Stimulated activated CD4-positive, alpha-beta T cell treated with anti-CD3 and anti-CD28 coated beads, Interleukin-1b, Interleukin-23, amount 100 ng/mL, for 1 hour (primary cell): ENCODE data around the gene CACNA1D.
"Not testable (repeated sequence)": the region's sequence is repeated elsewhere in the genome, so short reads cannot be mapped to it uniquely, and the experiment has no call there.

Source experiments
- DNase-seq, 2 donors: peaks; one replicate each; pipeline ENCODE4 v3.0.0-alpha.2; 2020; ENCODE audit warnings: low read depth in 2 of 2

CACNA1D gene

DNA sequence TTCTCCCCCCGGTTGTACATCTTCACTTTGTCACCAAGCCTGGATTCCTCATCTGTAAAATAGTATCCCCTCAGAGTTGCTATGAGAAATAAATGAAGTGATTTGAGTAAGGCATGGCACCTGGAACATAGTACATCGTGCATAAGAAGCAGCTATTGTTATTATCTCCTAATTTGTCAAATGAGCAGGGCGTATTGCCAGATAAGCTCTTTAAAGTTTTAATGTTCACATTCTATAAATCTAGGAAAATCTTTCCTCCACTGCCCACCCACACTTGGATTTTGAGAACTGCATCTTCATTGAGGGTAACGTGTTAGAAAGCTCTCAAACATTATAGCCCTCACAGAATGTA lies 32.3 kb downstream of the CACNA1D start:
- DNase-seq, result no peak

- DNase-seq, result no peak
Measured at GRCh38 chr3:53530205-53530604, 35.8 kb downstream of the CACNA1D start.

- DNase-seq, result no peak
Measured at GRCh38 chr3:53531749-53532148, 37.3 kb downstream of the CACNA1D start.

GRCh38 chr3:53533472-53533871 lies 39.1 kb downstream of the CACNA1D start:
- DNase-seq, result no peak

DNA sequence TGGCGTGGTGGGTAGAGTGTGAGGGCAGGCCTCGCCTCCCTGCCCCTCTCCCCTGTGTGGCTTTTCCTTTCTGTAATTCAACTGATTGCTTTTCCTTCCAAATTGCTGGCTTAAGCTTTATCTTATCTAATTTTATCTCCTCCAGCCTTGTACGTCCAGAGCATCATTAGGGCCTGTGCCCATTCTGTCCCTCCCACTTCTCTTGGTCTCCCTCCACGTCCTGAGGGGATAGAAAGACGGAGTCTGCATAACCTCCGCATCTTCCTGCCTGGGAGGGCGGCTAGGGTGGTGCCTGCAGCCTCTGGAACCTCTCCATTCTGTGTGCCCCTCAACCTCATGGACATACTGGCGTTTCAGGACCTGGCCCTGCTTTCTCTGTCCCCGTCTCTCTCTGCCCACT lies 39.8 kb downstream of the CACNA1D start:
- no peak for DNase-seq

- DNase-seq, result no peak
Measured at GRCh38 chr3:53534676-53535400, 40.4 kb downstream of the CACNA1D start.

DNA sequence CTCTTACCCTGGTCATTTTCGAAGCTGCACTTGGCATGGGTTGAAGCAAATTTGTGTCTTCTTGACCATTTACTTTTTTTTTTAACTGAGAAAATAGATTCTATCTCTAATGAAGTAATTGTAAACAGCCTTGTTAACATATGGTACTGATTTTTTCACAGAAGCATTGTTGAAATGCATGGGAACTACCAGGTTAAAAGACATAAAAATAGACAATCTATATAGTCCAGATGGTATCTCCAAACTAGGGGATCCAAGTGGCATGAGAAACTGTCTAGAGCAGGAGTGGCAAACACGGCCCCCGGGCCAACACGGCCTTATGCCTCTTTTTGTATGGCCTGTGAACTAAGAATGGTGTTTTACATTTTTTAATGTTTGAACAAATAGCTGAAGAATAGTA lies 41.9 kb downstream of the CACNA1D start:
- no peak for DNase-seq

DNA sequence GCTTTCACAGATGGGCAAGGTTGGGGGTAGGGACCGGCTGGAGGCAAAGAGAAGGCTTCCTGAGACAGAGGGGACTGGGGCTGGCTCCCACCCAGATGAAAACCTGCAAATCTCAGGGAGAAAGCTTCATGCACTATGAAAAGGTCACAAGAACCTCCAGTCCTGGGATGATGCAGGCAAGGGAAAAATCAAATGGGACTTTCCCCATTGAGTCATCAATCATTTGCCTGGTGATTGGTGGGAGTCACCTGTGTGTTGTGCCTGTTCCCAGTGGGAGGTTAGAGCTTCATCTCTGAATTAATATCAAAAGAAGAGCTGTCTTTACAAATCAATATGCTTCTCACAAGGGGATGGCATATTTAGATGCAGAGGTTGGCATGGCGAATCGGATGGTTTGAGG lies 49.9 kb downstream of the CACNA1D start:
- no peak for DNase-seq

- DNase-seq, result no peak
Measured at GRCh38 chr3:53545310-53545995, 51.0 kb downstream of the CACNA1D start.

GRCh38 chr3:53545996-53546359 lies 51.6 kb downstream of the CACNA1D start:
- no peak for DNase-seq

DNA sequence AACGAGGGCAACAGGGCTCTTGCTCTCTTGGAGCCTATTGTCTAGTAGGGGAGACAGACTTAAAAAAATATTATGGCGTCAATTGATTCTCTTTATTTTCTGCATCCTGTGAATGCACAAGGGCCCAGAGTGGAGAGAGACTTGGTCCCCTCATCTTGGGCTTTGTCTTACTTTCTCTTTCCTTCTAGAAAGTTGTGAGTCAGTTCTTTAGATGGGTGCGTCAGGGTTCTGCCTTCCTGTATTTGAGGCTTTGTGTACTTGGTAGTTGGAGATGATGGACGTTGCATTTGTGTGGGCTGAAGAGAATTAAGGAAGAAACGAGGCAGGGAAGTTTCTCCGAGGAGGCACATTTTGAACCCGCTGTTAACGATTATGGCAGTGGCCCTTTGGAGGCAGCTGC lies 52.9 kb downstream of the CACNA1D start:
- no peak for DNase-seq

DNA sequence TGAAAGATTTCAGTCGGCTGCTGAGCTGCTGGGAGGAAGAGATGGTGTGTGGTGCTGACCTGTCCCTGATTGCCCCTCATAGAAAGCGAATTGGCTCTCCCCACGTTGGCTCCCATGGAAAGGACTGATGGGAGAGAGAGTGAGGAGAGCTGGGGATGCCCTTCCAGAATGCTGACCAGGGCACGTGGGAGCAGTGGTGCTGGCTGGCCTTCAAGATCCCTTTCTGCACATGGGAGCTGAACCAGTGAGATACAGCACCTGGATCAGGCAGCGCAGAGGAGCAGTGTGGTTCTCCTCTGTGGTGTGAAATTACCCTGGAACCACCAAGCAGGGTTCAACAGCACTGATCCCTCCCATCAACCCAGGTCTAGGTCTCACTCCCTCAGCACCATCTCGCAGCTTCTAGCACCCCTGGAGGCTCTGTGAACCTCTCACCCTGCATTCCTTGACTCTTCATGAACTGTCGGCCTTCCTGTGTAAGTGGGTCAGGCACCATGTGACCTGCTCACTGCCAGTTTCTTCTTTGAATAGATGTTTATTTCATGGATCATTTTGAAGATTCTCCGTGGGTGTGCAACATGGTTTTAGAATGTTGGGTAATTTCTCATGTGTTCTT lies 55.7 kb downstream of the CACNA1D start:
- DNase-seq, result no peak

GRCh38 chr3:53551324-53551723 lies 56.9 kb downstream of the CACNA1D start:
- DNase-seq, result no peak

DNA sequence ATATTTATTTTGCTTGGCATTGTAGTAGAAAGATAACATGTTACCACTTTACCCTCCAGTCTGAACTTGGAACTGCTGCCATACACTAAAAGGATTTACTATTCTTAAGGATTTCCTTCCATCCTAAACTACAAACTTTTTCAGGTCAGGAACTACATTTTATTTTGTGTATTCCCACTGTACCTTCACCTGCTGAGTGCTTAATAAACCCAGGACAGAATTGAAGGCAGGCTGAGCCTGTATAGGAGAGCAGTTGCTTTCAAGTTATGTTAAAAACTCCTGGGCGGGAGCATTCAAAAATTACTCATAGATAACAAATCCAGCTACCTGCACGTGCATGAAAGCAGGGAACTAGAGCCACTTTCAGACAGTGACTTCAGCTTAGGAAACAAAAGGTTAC lies 58.3 kb downstream of the CACNA1D start:
- no peak for DNase-seq

DNA sequence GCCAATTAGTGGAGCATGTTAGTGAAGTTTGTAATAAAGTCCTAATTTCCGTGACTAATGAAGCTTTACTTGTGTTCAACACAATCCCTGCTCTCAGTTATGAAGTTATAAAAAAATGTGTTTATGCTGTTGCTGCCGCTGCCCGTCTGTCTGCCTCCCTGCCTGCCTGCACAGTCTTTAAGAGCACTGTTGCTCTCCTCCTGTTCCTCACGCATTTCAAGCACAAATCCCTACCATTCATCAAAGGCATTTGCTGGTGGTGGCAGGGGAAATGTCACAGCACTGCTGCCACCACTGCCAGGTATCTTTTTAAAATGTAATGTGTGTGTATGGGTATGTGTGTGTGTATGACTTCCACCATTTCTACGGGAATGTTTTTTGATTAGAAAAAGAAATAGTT lies 58.8 kb downstream of the CACNA1D start:
- no peak for DNase-seq

- no peak for DNase-seq
Measured at GRCh38 chr3:53554559-53555067, 60.2 kb downstream of the CACNA1D start.

GRCh38 chr3:53555068-53555588 lies 60.7 kb downstream of the CACNA1D start:
- no peak for DNase-seq

- no peak for DNase-seq
Measured at GRCh38 chr3:53566461-53567145, 72.2 kb downstream of the CACNA1D start.

- DNase-seq, result no peak
Measured at GRCh38 chr3:53570081-53570480, 75.7 kb downstream of the CACNA1D start.

DNA sequence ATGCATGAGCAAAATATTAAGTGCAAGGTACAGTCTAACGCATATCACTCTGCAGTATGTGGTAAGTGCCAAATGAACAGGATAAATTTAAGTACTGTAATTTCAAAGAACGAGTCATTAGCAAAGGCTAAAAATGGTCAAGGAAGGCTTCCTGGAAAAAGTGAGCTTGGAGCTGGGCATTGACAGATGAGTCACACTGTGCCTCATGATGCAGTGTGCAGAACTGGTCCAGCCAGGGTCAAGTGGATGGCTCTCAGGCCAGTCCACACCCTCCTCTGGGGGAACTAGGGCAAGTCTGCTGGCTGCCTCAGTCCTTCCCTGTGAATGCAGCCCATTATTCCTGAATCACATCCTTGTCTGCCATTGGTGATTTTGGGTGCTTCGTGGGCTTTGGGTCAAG lies 76.3 kb downstream of the CACNA1D start:
- DNase-seq, result no peak

DNA sequence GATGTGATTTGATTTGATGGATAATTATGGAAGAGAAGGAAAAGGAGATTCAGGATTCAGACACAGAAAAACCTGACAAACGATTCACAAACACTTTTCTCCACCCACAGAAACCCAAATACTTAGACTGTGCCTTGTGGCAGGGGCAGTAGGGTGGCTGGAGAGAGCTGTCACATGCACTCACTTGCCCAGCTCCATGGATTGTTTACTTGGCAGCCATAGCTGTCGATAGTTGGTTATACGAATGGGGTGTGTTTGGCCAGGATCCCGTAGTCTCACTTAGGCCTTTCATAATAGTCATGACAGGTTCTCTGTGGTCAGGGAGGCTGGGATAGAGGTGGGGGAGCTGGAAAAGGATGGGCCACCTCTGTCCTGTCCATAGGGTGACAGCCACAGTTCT lies 76.9 kb downstream of the CACNA1D start:
- no peak for DNase-seq

DNA sequence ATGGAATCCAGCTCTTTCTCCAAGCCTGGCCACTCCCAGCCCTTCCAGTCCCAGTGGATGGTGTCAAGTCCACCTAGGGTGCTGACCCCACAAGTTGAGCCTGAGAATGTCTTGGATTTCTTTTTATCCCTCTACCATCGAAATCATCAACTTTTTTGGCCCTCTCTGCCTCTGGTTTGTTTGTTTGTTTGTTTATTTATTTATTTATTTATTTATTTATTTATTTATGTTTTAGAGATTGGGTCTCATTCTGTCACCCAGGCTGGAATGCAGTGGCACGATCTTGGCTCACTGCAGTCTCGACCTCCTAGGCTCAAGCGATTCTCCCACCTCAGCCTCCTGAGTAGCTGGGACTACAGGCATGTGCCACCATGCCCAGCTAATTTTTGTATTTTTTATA lies 77.8 kb downstream of the CACNA1D start:
- not testable (repeated sequence) for DNase-seq
